ENCODE results near the gene MRPL43. TPM values are rescaled to one million over a fixed set of nuclear protein-coding genes. Genes with fewer than 3 reads are reported as not detected.
A peak's percentile ranks its signal among the peaks of the same experiment; 100 is the strongest.

The MRPL43 gene
- total RNA-seq, 1 donor from 2014 or later = 70.2 TPM

DNA sequence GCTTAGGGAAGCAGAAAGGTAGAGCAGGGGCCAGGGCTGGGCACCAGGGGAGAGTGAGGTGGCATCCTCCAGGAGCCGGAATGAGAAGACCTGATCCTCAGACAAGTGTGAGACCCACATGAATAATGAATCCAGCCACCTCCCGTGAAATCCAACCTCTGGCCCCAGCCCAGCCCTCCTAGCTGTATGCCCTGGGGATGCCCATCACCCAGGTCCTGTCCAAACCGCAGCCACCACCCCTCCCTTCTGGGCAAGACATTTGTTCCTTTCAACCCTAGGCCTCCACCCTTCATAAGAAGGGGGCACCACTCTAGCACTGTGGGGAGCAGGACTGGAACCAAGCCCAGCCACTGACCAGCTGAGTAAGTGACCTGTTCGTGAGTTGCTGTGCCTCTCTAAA, 33.9 kb upstream of the MRPL43 start:
- Mint-ChIP-seq H3K27me3 (ENCODE audit: low read depth) (peaks cover 35% of the 10 kb centered on the region), H3K9me3 (no peaks in the 10 kb centered on the region), H3K27ac (no peak overlapping the region), H3K4me3 (no peak overlapping the region), H3K36me3 (no peaks in the 10 kb centered on the region), H3K4me1 (peaks cover 7% of the 10 kb centered on the region)
- TF ChIP-seq, protein P1, sequence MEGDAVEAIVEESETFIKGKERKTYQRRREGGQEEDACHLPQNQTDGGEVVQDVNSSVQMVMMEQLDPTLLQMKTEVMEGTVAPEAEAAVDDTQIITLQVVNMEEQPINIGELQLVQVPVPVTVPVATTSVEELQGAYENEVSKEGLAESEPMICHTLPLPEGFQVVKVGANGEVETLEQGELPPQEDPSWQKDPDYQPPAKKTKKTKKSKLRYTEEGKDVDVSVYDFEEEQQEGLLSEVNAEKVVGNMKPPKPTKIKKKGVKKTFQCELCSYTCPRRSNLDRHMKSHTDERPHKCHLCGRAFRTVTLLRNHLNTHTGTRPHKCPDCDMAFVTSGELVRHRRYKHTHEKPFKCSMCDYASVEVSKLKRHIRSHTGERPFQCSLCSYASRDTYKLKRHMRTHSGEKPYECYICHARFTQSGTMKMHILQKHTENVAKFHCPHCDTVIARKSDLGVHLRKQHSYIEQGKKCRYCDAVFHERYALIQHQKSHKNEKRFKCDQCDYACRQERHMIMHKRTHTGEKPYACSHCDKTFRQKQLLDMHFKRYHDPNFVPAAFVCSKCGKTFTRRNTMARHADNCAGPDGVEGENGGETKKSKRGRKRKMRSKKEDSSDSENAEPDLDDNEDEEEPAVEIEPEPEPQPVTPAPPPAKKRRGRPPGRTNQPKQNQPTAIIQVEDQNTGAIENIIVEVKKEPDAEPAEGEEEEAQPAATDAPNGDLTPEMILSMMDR (IDR thresholded peaks at IDR 0.05; ENCODE audit: unreplicated experiment) = no peak
- DNase-seq (ENCODE audit: low spot score in 2 of 2, unreplicated experiment in 2 of 2) = no peak

- H3K4me3 Mint-ChIP-seq = no peak overlapping the region
- H3K9me3 Mint-ChIP-seq = no peaks in the 10 kb centered on the region
- no peaks in the 10 kb centered on the region for H3K36me3 Mint-ChIP-seq
- DNase-seq (ENCODE audit: low spot score in 2 of 2, unreplicated experiment in 2 of 2) = no peak
- peaks cover 38% of the 10 kb centered on the region for H3K27me3 Mint-ChIP-seq (ENCODE audit: low read depth)
- TF ChIP-seq, protein P1 (IDR thresholded peaks at IDR 0.05; ENCODE audit: unreplicated experiment) = no peak
- peaks cover 7% of the 10 kb centered on the region for H3K4me1 Mint-ChIP-seq
- no peak overlapping the region for H3K27ac Mint-ChIP-seq
These were observed 33.3 kb upstream of the MRPL43 start for GRCh38 chr10:101020427-101021075.

DNA sequence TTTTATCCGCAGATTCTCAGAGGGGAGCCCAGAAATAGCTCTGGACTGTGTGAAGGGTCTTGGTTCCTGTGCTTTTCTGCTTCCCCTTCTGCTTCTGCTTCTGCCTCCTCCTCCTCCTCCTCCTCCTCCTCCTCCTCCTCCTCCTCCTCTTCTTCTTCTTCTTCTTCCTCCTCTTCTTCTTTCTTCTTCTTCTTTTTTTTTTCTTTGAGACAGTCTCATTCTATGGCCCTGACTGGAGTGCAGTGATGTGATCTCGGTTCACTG, 32.1 kb upstream of the MRPL43 start:
- no peaks in the 10 kb centered on the region for H3K9me3 Mint-ChIP-seq
- H3K27ac Mint-ChIP-seq = no peak overlapping the region
- TF ChIP-seq, protein P1 (IDR thresholded peaks at IDR 0.05; ENCODE audit: unreplicated experiment) = no peak
- peaks cover 9% of the 10 kb centered on the region for H3K4me1 Mint-ChIP-seq
- no peak overlapping the region for H3K4me3 Mint-ChIP-seq
- no peaks in the 10 kb centered on the region for H3K36me3 Mint-ChIP-seq
- peaks cover 41% of the 10 kb centered on the region for H3K27me3 Mint-ChIP-seq (ENCODE audit: low read depth)
- no peak for DNase-seq (ENCODE audit: low spot score in 2 of 2, unreplicated experiment in 2 of 2)

DNA sequence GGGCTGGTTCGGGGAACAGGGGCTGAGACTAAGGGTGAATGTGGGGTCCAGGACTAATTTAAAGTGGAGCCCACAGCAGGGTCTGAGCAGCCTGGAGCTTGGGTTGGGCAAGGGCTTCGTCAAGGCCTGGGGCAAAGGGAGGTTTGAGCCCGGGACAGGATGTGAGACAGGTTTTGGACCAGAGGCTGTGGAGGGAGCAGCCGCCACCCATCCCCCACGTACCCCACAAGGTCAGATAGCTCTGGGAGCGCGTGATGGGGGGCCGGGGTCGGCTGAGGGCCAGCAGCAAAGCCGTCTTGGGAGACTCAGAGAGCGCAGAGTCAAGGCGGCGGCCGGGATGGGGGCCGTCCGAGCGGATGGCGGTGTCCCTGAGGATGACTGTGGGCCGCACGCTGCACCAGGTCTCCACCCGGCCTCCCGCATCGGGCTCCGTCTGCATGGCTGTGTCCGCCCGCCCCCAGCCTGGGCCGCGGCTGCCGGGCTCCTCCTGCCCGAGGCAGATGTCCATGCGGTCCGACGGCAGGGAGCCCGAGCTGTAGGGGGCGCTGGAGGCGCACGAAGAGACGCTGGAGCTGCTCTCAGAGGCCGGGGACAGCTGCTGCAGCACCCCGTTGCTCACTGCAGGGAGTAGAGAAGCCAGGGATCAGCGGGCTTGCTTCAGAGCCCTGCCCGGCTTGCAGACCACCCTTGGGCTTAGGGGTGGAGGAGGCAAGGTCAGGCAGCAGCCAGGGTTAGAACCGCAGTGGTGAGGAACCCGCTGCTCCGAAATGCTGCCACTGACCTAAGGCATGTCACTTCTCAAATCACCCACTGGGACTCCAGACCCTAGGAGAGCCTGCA, 31.5 kb upstream of the MRPL43 start:
- Mint-ChIP-seq H3K27ac (peak overlapping the region; percentile 11), H3K27me3 (ENCODE audit: low read depth) (peaks cover 44% of the 10 kb centered on the region), H3K4me3 (peak overlapping the region; percentile 20), H3K9me3 (no peaks in the 10 kb centered on the region), H3K36me3 (no peaks in the 10 kb centered on the region), H3K4me1 (peaks cover 12% of the 10 kb centered on the region)
- TF ChIP-seq, protein P1 (IDR thresholded peaks at IDR 0.05; ENCODE audit: unreplicated experiment) = peak; percentile 59
- peak; percentile 63 to 86 for DNase-seq (ENCODE audit: low spot score in 2 of 2, unreplicated experiment in 2 of 2)

DNA sequence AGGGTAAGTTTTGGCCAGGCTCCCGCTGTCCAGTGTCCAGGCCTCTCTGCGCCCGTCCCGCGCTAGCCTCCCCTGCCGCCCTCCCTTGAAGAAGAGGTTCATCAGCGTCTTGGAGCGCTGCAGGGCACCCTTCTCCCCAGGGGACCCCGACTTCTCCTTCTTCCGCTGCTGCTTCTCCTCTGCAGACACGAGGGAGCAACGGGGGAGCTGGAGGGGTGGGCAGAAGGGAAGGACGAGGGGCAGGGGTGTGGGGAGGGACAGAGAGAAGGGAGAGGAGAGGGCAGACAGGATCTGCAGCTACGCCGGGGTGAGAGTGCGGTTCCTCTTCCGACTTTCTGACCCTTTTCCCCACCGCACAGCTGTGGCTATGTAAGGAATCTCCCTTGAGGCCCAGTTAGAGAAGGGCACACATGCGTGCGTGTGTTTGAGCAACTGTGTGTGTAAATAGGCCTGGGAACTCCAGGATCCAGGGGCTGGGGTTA, 30.9 kb upstream of the MRPL43 start:
- H3K27me3 Mint-ChIP-seq (ENCODE audit: low read depth) = peaks cover 44% of the 10 kb centered on the region
- peak overlapping the region; percentile 20 for H3K4me3 Mint-ChIP-seq
- no peaks in the 10 kb centered on the region for H3K36me3 Mint-ChIP-seq
- H3K9me3 Mint-ChIP-seq = no peaks in the 10 kb centered on the region
- peak overlapping the region; percentile 11 for H3K27ac Mint-ChIP-seq
- no peak for DNase-seq (ENCODE audit: low spot score in 2 of 2, unreplicated experiment in 2 of 2)
- H3K4me1 Mint-ChIP-seq = peaks cover 16% of the 10 kb centered on the region
- TF ChIP-seq, protein P1 (IDR thresholded peaks at IDR 0.05; ENCODE audit: unreplicated experiment) = no peak

All from mesothelial cell of epicardium (in vitro differentiated cells).